ENCODE data around the gene ATXN10.
"Not testable (repeated sequence)": the region's sequence is repeated elsewhere in the genome, so short reads cannot be mapped to it uniquely, and the experiment has no call there.

Gene ATXN10

DNA sequence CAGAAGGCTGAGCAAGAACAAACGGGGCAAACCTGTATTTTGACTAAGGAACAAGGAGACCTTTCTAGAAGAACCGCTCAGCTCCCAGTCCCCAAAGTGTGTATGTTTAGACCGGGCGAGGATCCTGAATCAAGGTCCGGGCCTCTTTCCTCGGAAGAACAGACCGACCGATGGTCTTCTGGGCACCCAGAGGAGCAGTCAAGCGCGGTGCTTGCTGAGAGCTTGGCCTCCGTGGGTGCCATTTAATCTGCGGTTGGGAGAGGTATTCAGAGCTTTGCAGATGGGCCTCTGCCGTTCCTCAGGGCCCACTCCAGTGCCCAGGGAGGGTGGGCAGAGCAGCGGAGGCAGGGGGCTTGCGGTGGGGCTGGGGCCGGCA, 26.5 kb upstream of the ATXN10 start:
- DNase-seq: no peak

DNA sequence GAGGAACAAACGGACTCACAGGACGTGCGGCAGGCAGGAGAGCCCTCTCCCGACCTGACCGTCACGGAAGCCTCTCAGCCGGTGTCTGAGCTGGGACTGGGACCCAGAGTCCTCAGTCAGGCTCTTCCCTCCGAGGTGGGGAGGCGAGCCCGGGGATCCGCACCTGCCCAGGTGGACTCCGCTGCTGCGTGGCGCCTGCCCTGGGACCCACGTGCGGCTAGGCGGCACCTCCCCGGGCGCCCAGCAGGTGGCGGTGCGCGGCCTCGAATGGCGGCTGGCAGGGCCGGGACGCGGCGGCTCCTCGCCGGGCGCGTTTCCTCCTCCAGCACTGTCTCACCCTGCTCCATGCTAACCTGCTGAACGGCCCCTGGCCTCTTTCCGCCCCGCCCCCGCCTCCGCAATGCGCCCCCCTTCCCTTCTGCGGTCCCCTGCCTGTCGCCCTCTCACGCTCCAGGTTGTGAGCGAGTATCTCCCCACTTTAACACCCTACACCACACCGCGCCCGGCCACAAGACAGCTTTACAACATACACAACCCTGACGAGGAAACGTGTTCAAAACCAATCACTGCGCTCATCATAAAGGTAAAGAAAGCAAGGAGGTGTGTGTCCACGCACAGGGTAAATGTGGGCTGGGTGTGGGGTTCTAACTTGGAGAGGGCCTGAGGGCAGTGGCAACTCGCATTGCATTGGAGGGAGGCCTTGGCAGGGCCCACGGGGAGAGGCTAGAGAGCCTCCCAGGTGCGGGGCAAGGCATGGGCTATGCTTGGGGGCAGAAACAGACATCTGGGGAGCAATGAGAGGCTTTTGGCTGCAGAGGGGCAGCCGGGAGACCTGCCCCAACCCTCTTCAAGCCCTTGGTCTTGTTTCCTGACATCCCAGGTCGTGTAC, 25.9 kb upstream of the ATXN10 start:
- peak; percentile 39 for DNase-seq

GRCh38 chr22:45647532-45648225, 24.0 kb upstream of the ATXN10 start:
- no peak for DNase-seq

- no peak for DNase-seq
Measured at GRCh38 chr22:45648301-45649117, 23.1 kb upstream of the ATXN10 start.

- DNase-seq: no peak
Measured at GRCh38 chr22:45649809-45650208, 21.8 kb upstream of the ATXN10 start.

- no peak for DNase-seq
Measured at GRCh38 chr22:45650721-45651120, 20.9 kb upstream of the ATXN10 start.

DNA sequence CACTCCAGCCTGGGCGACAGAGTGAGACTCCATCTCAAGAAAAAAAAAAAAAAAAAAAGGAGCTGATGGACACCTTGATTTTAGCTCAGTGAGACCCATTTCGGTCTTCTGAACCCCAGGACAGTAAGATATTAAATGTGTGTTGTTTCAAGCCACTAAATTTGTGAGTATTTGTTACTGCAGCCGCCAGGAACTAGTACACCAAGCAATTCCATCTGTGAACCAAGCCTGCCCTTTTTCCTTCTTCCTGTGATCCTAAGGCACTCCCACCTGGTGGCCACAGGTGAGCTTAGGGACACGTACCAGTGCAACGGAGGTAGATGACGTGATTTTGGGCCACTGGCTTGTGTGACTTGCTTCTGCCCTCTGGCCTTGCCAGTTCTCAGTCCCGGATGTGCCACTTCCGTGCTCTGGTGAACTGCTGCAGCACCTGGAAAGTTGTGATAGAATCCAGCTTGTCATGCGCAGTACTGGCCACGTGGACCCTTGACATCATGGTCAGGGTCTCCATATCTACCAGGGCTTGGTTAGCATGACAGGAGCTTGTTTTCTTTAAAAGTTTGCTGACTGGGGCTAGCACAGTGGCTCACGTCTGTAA, 19.6 kb upstream of the ATXN10 start:
- no peak for DNase-seq

GRCh38 chr22:45656577-45656976, 15.1 kb upstream of the ATXN10 start:
- peak; percentile 5 for DNase-seq

DNA sequence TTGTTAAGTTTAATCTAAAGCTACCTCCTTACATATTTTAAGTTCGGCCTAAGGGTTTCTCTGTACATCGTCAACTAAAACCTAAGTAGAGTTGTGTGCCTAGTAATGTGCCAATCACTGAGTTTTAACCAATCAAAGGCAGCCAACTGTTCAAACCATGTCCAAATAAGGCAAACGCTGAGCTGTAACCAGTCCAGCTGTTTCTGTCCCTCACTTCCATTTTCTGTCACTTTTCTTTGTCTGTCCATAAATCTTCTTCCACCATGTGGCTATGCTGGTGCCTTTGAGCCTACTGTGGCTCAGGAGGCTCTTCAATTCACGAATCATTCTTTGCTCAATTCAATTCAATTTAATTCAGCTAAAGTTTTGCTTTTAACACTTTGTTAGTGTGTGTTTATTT, 13.9 kb upstream of the ATXN10 start:
- DNase-seq: no peak

DNA sequence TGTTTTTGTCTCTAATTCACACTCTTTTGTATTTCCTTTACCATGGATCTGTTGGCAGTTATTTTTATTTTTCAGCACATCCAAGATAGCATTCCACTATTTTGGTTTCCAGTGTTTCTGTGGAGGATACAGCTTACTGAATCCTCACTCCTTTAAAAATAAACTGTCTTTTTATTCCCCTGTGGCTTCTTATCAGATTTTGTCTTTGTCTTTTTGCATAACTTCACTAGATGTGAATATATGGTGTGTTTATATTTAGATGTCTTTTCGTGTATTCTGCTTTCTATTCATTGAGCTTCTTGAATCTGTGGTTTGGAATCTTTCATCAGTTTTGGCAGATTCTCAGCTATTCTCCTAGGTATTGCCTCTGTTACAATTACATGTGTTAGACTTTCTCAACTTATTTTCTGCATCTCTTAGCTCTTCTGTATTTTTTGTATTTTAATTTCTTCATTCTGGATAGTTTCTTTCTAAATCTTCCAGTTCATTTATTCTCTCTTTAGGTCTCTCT, 7.4 kb upstream of the ATXN10 start:
- DNase-seq: no peak

DNA sequence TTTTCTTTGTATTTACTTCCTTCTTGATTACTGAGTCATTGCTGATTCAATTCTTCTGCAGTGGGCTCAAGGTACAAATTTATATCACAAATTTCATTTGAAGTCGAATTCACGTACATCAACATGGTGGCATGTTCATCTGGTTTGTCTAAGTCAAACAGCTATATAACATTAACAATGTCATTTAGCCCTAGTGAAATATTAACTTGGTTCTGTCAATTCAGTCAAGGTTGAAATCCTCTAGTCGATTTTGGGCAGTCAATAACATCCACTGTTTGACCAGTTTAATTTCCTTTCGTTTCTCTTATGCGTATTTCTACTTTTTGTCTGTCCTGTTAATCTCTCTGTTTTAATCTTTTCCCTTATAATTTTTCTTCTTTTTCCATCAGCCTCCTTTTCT, 4.1 kb upstream of the ATXN10 start:
- no peak for DNase-seq

GRCh38 chr22:45670363-45670762, 1.3 kb upstream of the ATXN10 start:
- DNase-seq: not testable (repeated sequence)

- DNase-seq: no peak
Measured at GRCh38 chr22:45670981-45671782, 452 bp upstream of the ATXN10 start.

DNA sequence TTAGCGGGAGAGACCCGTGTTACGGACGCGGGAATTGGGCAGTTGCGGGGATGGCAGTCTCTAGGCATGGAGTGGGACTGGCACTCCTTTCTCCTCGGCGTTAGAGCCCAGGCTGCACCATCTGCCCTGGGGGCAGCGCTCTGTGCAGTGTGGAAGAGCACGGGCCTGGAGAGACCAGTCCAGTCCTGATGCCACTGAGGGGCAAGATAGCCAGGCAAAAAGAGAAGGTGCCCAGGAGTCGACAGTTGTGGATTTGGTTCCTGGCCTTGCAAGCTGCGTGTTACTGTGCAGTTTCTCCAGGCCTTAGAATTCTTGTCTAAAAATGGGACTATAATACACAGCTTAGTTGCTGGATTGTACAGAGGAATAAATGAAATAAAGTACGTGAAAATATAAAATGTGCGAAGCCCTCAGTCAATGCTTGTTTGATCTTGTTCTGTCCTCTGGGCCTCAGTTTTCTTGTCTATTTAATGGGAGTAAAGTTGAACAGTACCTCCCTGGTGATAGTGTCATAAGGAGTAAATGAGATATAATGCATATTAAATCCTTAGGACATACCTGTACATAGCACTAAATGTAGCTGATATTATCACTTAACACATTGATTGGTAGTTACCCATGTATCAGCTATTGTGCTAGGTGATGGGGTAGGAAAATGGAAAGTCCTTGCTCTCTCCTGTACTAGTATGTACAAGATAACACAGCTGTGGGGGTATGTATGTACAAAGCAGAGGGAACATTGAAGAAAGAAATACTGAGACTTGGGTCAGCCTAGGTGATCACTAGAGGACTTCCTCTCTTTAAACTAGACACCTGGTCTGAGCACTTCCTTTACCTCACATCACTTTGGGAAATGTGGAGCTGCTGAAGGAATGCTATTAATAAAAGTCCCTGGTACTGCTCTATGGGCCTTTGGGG, 1.2 kb downstream of the ATXN10 start:
- DNase-seq: peak; percentile 10

- DNase-seq: no peak
Measured at GRCh38 chr22:45673482-45674175, 2.0 kb downstream of the ATXN10 start.

- no peak for DNase-seq
Measured at GRCh38 chr22:45676024-45676423, 4.4 kb downstream of the ATXN10 start.

DNA sequence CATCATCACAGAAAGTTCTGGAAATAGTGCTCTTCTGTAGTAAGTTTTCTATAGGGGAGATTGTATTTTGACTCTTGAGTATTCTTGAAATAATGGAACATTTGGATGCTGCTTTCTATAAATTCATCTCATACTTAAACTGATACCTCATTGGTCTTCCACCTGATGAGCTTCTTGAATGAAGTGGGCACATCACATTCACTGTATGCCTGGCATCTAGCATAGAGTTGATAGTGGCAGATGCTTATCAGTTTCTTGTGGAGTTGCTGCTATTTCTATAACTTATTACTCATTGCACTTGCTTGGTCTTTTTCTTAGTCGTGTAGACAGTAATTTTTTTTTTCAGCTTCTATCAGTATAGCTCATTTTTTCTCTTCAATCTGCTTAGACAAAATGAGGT, 5.4 kb downstream of the ATXN10 start:
- no peak for DNase-seq

DNA sequence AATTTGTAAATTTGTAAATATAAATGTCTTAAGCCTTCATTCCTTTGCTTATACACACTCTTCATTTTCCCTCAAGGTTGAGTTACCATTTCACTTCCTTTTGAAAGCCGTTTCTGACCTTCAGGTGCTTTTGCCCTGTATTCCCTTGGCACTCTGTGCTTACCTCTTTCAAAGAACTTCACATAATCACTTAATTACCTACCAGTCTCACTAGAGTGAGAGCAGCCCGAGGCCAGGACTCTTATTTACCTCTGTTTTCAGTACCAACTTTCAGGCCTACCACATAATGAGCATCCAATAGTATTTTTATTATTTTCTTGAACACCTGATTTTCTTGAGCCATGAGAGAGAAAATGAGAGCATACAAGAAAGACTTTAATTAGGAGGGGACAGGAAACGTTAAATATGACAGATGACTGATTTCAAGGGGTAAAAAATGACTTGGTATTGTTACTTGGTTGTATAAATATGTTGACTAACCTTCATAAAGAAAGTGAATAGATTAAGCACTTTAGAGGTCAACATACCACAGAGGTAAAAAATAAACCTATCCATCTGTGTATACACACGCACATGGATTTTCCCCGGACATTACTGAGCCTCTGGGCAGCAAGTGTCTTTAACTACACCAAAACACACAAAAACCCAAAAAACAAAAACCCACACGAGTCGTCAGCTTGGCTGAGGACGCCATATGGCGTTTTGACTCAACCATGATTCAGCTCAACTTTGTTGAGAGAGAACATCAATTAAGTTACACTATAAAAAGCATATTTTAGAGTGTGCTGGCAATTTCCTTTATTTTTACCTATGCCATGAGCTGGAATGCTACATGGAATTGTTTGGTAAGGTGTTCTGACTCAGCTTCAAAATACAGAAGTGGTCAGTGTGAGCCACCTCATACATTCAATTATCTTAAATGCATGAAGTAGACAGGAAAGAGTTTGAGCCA, 7.6 kb downstream of the ATXN10 start:
- DNase-seq: peak; percentile 84

All from HCEC 1CT (cell line).